PC-3 (cell line): ENCODE data around the gene FARP1.

Experiments
- CTCF ChIP-seq: fragments of 300-600 bp; sonication (generic); conservative IDR thresholded peaks from 2 replicates; pipeline ENCODE4 v1.5.1; 2017; ENCODE audit warnings: antibody characterized with exemption, low read depth, mild to moderate bottlenecking, low read length
- EZH2phosphoT487 ChIP-seq: fragments of 300-600 bp; sonication (generic); IDR thresholded peaks from 2 replicates; pipeline ENCODE4 v1.6.1; 2018; ENCODE audit warnings: mild to moderate bottlenecking, antibody characterized with exemption, low read length, borderline replicate concordance

- no peak for TF ChIP-seq EZH2phosphoT487
- TF ChIP-seq CTCF = no peak
These were observed 81.7 kb downstream of the FARP1 start for GRCh38 chr13:98224557-98224956.
